GM21825 (cell line): ENCODE data around the gene GFY.
A peak's percentile ranks its signal among the peaks of the same experiment; 100 is the strongest.

Experiments used
- ATAC-seq: cut with Tn5 transposase; IDR thresholded peaks from one replicate; pipeline ENCODE4 v1.9.1; 2021; ENCODE audit warnings: mild to moderate bottlenecking, moderate library complexity; ENCODE audit not compliant: unreplicated experiment

The GFY gene

GRCh38 chr19:49425178-49425577 is at the start of gene GFY:
Gene GFY (plus strand): TSS chr19:49425388. CDS start chr19:49426431, 1,043 bp downstream.
- ATAC-seq = no peak

DNA sequence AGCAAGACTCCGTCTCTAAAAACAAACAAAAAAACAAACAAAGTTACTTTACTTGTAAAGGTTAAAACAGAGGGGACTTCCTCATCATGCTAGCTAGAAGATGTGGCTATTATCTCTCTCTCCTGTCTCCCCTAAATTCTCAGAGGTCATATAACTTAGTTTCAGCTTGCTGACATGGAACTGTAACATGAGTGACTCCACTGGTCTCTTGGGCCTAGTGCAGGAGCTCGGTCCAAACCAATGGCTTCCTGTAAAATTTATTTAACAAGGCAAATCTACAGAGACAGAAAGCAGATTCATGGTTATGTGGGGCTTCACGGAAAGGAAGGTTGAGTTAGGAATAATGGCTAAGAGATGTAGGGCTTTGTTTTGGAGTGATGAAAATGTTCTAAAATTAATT is 46.7 kb upstream of the GFY start:
- ATAC-seq = no peak

GRCh38 chr19:49380391-49380790 is 44.8 kb upstream of the GFY start:
- ATAC-seq = no peak

- no peak for ATAC-seq
These were observed 42.5 kb upstream of the GFY start for GRCh38 chr19:49382639-49383038.

- no peak for ATAC-seq
These were observed 41.6 kb upstream of the GFY start for GRCh38 chr19:49383599-49383998.

DNA sequence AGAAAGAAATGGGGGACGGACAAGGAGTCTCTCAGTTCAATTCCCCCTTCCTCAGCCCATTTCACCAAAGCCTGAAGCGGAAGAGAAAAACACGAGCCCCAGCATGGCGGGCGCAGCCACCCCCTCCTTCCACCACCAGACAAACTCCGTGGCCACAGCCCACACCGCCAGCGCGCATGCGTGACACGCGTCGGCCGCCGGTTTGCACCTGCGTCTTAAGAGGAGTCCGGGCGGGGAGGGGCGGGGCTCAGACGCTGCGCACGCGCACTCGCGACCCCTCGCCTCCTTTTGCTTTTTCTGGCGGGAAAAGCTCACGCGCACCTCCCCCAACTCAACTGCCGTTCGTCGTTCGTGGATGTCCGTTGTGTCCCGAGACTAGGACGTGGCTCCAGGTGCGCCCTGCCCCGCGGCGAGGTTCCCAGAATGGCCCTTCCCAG is 37.2 kb upstream of the GFY start, which contains the start of gene KASH5:
Gene KASH5, plus strand, starts transcription at position 314 of the 437 bp plus-strand sequence. CDS start 2,635 bp downstream, outside the sequence.
- ATAC-seq = peak; percentile 49

GRCh38 chr19:49389406-49389805 is 35.8 kb upstream of the GFY start:
- ATAC-seq = no peak

DNA sequence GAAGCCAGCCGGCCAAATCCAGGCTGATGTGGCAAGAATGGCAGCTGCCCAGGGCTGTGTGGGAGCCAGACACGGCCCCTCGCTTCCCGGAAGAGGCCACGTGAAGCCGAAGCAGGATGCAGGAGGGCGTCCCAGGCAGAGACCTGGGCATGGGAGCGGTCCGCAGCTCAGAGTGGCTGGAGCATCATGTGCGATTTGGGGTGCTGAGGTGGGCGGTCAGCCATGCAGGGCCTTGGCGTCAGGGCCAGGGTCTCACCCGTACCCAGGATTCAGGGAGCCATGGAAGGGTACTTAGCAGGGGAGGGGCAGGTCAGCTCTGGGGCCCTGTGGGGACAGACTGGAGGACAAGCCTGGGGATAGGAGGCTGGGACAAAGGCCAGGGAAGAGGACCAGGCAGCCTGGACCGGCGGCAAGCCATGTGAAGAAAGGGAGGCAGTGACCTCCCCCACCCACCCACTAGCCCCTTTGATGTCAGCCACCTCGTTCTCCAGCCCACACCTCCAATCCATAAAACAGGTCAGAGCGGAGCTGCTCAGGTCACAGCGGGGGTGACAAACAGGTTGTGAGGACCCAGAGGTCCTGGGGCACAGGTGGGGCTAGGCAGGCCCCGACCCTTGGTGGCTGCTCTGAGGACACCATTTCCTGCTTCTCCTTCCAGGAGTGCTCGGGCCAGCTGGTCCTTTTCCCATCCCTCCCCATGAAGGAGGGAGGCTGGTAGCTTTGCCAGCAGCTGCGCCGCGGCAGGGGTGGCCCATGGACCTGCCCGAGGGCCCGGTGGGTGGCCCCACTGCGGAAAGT is 34.9 kb upstream of the GFY start:
- no peak for ATAC-seq

DNA sequence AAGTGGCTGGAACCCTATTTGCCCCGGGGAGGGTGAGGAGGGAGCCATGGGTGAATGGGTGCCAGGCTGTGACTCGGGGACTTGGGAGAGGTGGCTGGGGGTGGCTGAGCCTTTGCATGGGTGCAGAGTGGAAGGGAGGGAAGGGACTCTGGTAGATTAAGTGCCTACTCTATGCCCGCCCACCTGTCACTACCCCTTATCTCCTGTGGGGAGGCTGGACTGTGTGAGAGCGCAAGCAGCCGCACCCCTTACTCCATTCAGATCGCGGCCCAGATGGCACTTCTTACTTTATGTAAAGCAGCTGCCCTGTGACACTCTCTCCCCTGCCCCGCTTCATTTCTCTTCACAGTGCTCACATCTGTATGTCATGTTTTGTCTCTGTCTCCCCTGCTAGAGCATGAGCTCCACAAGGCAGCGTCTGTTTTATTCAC is 34.2 kb upstream of the GFY start:
- no peak for ATAC-seq

DNA sequence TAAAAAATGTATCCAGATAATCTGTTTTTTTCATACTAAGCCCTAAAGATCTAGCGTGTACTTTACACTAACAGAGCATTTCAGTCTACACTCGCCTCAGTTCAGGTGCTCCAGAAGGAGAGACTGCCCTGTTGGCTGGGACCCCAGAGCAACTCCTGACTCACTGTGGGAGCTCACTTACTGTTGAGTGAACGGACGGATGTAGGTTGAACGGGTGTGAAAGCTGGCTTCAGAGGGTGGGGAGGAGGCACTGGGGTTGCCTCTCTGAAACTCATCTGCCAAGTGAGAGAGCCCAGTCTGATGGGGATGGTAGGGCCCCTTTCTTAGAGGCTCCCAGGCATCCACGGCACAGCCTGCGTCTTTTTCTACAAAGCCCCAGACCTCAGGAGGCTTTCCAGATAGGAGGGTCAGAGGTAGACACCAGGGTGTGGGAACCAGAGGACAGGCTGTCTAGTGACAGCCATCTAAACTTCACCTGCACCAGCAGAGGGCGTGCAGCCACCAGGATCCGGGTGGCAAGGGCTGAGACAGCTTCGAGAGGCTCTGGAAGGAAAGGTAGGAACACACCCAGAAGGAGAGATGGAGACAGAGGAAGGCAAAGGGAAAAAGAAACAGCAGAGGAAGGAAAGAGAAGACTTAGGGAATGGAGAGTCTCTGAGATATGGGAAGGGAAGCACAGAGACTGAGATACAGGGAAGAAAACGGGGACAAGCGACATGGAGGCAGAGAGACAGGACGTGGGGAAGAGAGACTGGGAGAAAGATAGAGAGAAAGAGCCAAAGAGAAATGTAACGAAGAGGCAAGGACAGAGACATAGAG is 33.4 kb upstream of the GFY start:
- no peak for ATAC-seq

- no peak for ATAC-seq
These were observed 31.3 kb upstream of the GFY start for GRCh38 chr19:49393881-49394280.

DNA sequence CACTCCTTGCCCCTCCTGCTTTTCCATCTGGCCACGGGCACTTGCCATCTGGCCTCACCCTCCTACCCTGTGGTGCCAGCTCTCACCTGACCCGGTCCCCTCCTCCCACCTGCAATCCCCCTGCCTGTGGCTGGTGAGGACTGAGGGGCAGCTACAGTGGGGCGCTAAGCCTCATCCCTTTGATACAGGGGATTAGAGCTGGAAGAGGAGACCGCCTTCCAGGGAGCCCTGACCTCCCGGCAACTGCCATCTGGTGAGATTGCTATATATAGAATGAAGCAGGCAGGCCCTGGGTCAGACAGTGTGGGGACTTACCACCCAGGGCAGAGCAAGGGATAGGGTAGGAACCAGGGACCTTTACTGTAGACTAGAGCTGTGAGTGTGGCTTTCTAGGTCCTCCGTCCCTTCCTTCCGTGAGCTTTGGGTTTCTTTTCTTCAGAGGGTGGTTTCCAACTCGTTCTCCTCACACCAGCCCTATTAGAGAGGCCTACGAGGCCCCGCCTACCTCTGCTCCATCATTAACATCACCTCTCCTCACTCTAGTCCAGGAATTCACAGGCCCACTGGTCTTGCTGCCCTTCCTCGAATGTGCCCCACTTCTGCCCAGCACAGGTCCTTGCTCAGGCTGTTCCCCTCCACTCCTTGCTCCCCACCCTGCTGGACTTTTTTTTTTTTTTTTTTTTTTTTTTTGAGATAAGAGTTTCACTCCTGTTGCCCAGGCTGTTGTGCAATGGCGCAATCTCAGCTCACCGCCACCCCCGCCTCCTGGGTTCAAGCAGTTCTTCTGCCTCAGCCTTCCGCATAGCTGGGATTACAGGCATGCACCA is 29.4 kb upstream of the GFY start:
- ATAC-seq = no peak

GRCh38 chr19:49396738-49397505 is 28.3 kb upstream of the GFY start:
- no peak for ATAC-seq

- no peak for ATAC-seq
These were observed 27.1 kb upstream of the GFY start for GRCh38 chr19:49398001-49398615.

- ATAC-seq = no peak
These were observed 26.3 kb upstream of the GFY start for GRCh38 chr19:49398931-49399330.

GRCh38 chr19:49400029-49400428 is 25.2 kb upstream of the GFY start:
- ATAC-seq = no peak

DNA sequence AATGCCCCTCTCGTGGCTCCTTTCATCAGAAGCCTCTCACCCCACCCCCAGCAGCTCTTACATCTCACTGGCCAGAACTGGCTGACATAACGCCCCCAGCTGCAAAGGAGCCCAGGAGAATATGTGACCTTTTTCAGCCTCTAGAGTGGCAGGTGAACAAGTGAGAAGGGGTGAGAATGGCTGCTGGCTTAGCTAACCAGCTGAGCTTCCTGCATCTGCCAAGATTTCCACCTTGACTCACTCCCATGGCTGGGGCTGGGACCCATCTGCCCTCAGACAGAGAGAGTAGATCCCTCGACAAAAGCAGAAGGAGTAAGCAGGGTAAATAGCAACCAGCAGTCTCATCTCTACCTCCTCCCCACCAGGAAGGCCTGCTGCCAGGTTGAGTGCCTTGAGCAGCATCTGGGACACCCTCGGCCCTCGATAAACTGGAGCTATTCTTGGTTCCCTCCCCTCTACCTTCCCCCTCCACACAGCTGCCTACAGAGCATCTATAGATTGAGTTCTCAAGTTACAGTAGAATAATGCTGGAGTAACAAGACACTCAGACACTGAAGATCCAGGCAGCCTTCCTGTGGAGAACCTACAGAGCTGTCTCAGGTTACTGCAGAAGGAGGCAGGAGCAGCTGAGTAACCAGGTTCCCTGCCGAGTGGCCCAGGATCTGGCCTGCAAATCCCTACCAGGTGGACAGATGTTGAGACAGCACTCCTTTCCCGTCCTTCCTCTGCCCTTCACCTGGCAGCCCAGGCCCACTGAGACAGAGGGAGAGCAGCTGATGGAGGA is 21.6 kb upstream of the GFY start:
- no peak for ATAC-seq

- ATAC-seq = no peak
These were observed 18.1 kb upstream of the GFY start for GRCh38 chr19:49407079-49407478.

DNA sequence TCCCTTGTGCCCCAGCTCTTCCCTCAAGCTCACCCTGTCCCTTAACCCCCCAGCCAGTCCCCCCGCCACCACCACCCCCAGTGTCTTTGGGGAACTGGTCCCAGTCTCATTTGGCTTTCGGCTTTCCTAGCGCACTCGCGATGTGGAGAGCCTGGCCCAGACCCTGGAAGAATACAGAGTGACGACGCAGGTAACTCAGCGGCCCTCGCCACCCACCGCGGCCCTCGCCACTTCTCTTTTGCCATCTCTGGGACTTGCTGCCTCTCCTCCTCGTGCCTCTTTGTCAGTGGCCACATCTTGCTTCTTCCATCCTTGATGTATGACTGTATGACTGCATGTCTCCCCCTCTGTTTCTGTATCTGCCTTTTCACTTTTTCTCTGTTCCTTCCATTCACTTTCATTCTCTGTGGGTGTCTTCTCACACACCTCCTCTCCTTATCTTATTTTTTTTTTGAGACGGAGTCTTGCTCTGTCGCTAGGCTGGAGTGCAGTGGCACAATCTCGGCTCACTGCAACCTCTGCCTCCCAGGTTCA is 17.6 kb upstream of the GFY start:
- no peak for ATAC-seq
